Daoy (cell line): ENCODE results near the gene ANKEF1. TPM values are rescaled to one million over a fixed set of nuclear protein-coding genes. Genes with fewer than 3 reads are reported as not detected.
"Not testable (repeated sequence)": the region's sequence is repeated elsewhere in the genome, so short reads cannot be mapped to it uniquely, and the experiment has no call there.

ENCODE experiments used
- DNase-seq: peaks from one replicate; pipeline ENCODE4 v3.0.0-alpha.2; 2015; ENCODE audit warnings: low read depth
- total RNA-seq: library from RNA; depleted of rRNA; stranded (reverse); fragments of >200 nt; shearing (Covaris generic); gene quantifications from 2 replicates; pipeline ENCODE4 v1.2.3, GENCODE V29; 2014; rRNA removed

ANKEF1 gene
- 5.2 and 6.6 TPM in 2 replicates for total RNA-seq

GRCh38 chr20:10034717-10035571, at the start of gene ANKEF1:
ANKEF1 (plus strand) TSS chr20:10034987; CDS start chr20:10038302, 3,315 bp downstream.
- peak; percentile 85 for DNase-seq

DNA sequence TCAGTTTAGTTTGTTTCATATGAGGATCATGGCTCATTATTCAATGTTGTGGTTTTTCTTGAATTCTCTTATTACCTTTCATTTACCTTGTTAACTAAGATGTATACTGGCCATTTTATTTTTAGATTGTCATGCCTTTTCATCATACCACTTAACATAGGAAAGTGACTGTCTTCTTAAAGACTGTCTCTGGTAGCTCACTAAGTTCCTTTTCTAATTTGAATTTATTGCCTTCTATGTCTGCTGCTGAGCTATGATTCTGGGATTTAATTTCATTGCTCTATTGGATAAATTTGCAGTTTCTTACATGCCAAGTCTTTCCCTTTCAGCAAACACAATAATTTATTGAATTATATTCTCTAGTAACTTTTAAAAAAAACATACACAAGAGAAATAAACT, 49.5 kb upstream of the ANKEF1 start:
- DNase-seq, result no peak

DNA sequence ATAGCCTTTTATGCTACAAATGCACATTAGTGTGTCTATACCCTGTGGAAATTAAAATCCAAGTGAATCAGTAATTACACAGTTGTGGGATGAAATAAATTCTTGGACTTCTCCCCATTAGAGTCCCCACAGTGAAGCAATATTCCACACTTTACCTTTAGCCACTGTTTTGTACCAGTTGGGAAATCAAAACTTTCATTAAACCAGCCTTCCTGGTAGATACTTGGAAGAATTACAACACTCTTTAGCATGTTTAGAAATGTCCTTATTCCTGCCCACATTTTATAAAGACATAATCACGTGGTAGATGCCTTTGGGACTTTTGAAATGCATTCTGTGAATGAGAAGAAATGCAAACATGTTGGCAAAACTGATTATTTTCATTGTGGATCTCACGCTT, 49.0 kb upstream of the ANKEF1 start:
- no peak for DNase-seq

GRCh38 chr20:9989066-9989724, 45.6 kb upstream of the ANKEF1 start:
- no peak for DNase-seq

DNA sequence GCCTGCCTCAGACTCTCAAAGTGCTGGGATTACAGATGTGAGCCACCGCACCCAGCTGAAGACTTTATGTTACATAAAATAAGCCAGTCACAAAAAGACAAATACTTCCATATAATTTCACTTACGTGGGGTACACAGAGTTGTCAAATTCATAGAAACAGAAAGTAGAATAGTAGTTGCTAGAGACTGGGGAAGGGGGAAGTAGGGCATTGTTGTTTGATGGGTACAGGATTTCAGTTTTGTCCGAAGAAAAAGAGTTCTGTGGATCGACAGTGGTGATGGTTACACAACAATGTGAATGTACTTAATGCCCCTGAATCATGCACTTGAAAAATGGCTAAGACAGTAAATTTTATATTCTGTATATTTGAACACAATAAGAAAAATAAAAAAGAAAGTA, 41.6 kb upstream of the ANKEF1 start:
- DNase-seq, result no peak

DNA sequence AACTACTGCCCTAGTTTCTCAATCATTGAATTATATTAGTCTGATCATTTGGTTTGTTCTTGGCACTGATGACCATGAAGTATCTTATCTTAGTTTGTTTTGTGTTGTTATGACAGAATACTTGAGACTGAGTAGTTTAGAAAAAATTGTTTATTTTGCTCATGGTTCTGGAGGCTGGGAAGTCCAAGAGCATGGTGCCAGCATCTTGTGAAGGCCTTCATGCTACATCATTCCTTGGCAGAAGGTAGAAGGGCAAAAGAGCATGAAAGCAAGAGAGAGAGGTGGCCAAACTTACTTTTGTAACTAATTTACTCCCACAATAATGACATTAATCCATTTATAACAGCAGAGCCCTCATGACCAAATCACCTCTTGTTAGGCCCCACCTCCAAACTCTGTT, 40.1 kb upstream of the ANKEF1 start:
- DNase-seq, result no peak

DNA sequence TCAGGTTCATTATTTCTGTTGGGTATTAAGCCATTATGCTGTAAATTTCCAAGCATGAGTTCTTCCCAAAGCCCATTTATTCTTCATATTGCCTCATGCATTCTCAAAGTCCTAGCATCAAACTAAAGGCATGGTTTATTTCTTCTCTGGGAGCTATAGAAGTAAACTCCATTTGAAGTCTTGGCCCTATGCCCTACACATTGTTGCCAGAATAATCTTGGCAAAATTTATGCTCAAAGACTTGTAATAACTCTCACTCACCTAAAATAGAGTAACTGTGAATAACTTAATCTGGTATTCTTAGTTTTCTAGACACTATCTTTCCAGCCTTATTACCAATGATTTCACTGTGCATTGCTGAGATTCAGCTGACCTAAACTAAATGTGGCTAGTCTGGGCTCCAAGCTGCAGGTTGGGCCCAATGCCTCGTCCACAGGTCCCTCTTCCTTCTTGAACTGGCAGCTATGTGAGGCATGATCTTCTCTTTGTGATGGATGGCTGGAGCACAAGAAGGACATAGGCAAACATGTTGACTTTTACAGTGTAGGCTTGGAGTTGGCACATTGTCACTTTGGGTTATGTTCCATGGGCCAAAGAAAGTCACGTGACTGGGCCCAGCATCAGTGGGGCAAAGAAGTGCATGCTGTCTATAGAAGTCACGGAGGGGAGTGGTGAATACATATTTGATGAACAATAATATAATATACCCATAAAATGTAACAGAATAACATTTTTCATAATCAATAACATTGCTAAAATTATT, 39.1 kb upstream of the ANKEF1 start:
- DNase-seq, result no peak

GRCh38 chr20:9996944-9997343, 37.8 kb upstream of the ANKEF1 start:
- DNase-seq, result no peak

DNA sequence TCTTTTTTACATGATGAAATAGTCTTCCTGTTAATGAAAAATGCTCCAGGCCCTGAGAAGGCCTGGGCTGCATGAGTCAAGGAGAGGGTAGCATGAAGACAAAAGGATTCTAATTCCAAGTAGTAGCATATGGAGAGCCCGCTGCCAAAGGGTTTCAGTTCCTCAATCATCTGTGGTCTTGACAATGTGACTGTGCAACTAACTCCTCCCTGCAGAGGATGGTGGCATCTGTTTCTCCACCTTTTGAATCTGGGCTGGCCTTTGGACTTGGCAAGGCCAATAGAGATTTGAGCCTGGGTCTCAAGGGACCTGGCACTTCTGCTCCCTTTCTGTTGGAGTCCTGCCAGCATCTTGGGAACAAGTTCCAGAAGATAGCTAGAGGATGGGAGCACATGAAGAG, 35.1 kb upstream of the ANKEF1 start:
- DNase-seq, result no peak

- no peak for DNase-seq
Observed at GRCh38 chr20:10002866-10003265, 31.9 kb upstream of the ANKEF1 start.

GRCh38 chr20:10004900-10005299, 29.9 kb upstream of the ANKEF1 start:
- DNase-seq, result no peak

- no peak for DNase-seq
Observed at GRCh38 chr20:10005885-10006284, 28.9 kb upstream of the ANKEF1 start.

GRCh38 chr20:10006447-10007090, 28.2 kb upstream of the ANKEF1 start:
- no peak for DNase-seq

DNA sequence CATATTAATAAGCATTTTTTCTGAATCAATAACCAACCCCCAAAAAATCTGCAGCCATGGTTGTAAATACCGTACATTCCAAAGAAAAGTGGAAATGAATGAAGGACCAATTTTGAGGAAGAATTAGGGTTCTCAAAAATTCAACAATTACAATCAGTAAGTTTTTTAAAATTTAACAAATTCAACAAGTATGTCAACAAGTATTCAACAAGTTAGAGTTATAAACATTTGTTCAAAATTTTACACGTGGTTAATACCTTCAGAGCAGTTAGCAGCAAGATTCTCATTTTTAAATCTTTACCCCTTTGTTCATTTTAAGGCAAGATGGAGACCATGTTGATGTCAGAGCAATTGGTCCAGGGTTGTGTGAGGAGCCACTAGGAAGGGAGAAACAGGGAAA, 27.6 kb upstream of the ANKEF1 start:
- no peak for DNase-seq

- no peak for DNase-seq
Observed at GRCh38 chr20:10007747-10008146, 27.0 kb upstream of the ANKEF1 start.

GRCh38 chr20:10012464-10012863, 22.3 kb upstream of the ANKEF1 start:
- DNase-seq, result no peak

DNA sequence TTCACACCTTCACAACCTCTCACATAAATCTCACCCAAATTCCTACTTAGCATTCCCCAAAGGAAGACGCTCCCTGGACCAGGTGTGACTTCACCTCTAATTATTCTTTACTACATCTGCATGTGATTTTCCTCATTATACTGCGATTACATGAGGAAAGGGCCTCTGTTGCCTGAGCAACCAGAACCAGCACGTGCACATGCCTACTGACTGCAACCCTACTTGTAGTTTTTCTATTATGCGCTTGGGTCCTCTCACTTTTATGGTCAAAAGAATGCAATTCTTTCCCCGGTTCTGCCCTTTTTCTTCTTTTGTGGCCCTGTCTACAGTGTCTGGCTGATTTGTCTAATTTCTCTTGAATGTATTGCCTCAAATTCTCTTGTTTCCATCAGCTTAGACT, 20.4 kb upstream of the ANKEF1 start:
- no peak for DNase-seq

GRCh38 chr20:10020937-10021336, 13.8 kb upstream of the ANKEF1 start:
- no peak for DNase-seq

- DNase-seq, result no peak
Observed at GRCh38 chr20:10022625-10023024, 12.2 kb upstream of the ANKEF1 start.

- no peak for DNase-seq
Observed at GRCh38 chr20:10023911-10024310, 10.9 kb upstream of the ANKEF1 start.

DNA sequence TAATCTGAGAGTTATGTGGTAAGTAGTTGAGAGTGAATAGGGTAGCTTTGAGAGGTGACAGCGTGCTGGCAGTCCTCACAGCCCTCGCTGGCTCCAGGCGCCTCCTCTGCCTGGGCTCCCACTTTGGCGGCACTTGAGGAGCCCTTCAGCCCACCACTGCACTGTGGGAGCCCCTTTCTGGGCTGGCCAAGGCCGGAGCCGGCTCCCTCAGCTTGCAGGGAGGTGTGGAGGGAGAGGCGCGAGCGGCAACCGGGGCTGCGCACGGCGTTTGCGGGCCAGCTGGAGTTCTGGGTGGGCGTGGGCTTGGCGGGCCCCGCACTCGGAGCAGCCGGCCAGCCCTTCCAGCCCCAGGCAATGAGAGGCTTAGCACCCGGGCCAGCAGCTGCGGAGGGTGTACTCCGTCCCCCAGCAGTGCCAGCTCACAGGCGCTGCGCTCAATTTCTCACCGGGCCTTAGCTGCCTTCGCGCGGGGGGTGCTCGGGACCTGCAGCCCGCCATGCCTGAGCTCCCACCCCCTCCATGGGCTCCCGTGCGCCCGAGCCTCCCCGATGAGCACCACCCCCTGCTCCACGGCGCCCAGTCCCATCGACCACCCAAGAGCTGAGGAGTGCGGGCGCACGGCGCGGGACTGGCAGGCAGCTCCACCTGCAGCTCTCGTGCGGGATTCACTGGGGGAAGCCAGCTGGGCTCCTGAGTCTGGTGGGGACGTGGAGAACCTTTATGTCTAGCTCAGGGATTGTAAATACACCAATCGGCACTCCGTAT, 3.2 kb upstream of the ANKEF1 start:
- DNase-seq, result not testable (repeated sequence)
